Inflammatory macrophage treated with lipopolysaccharide for 1 hour (primary cell): ENCODE measurements around the gene HMG20B.

Experiments
- DNase-seq, 2 donors: peaks; one replicate each; pipeline ENCODE4 v3.0.0-alpha.2; 2020 to 2022

Gene HMG20B

GRCh38 chr19:3585301-3586126, 12.8 kb downstream of the HMG20B start, which contains the start of gene GIPC3:
GIPC3 (plus strand) TSS chr19:3585478; CDS start chr19:3585598, 120 bp downstream.
- DNase-seq: no peak

- peak in 1 of 2 donors; percentile 39 for DNase-seq
Measured at GRCh38 chr19:3586127-3586626, 13.4 kb downstream of the HMG20B start.

- no peak for DNase-seq
Measured at GRCh38 chr19:3586707-3587346, 14.1 kb downstream of the HMG20B start.

GRCh38 chr19:3589439-3589838, 16.7 kb downstream of the HMG20B start:
- DNase-seq: no peak

- no peak for DNase-seq
Measured at GRCh38 chr19:3589949-3590348, 17.2 kb downstream of the HMG20B start.

GRCh38 chr19:3590991-3591659, 18.4 kb downstream of the HMG20B start:
- DNase-seq: no peak

GRCh38 chr19:3591876-3592613, 19.3 kb downstream of the HMG20B start:
- DNase-seq: no peak

- DNase-seq: no peak
Measured at GRCh38 chr19:3593156-3593555, 20.4 kb downstream of the HMG20B start.

GRCh38 chr19:3595521-3596061, 22.8 kb downstream of the HMG20B start:
- DNase-seq: no peak

GRCh38 chr19:3599776-3600187, 27.0 kb downstream of the HMG20B start:
- DNase-seq: no peak

- DNase-seq: no peak
Measured at GRCh38 chr19:3601021-3601420, 28.3 kb downstream of the HMG20B start.

- DNase-seq: no peak
Measured at GRCh38 chr19:3603121-3603811, 30.5 kb downstream of the HMG20B start.

- DNase-seq: no peak
Measured at GRCh38 chr19:3604227-3604986, 31.7 kb downstream of the HMG20B start.

GRCh38 chr19:3604987-3605343, 32.2 kb downstream of the HMG20B start:
- peak; percentile 21 to 29 for DNase-seq

- DNase-seq: no peak
Measured at GRCh38 chr19:3605361-3605760, 32.6 kb downstream of the HMG20B start.

GRCh38 chr19:3605770-3606169, 33.0 kb downstream of the HMG20B start:
- DNase-seq: no peak

GRCh38 chr19:3606174-3606689, 33.5 kb downstream of the HMG20B start:
- no peak for DNase-seq

GRCh38 chr19:3606690-3607289, 34.0 kb downstream of the HMG20B start, which contains the start of gene TBXA2R:
TBXA2R (minus strand) TSS chr19:3606875; CDS start chr19:3600634, 6,241 bp downstream.
- DNase-seq: peak; percentile 41 to 59

GRCh38 chr19:3607303-3608078, 34.7 kb downstream of the HMG20B start:
- DNase-seq: peak; percentile 49 to 54
